AG04450 (cell line): ENCODE results near the gene CDH4. TPM values are rescaled to one million over a fixed set of nuclear protein-coding genes. Genes with fewer than 3 reads are reported as not detected.

ENCODE experiments used
- CTCF ChIA-PET: fragments of 300-600, 350-600 bp; formaldehyde crosslinking; extraction: SDS; loops from one replicate; lab custom pipeline; 2022; ENCODE audit warnings: antibody characterized with exemption, inconsistent platforms; lab: Charles Lee
- POLR2A ChIA-PET: fragments of 350-600 bp; formaldehyde crosslinking; extraction: SDS; loops from one replicate; lab custom pipeline; 2021; ENCODE audit warnings: antibody characterized with exemption, inconsistent platforms; lab: Yijun Ruan, JAX
- DNase-seq: peaks from one replicate; pipeline ENCODE4 v3.0.0-alpha.2; 2011; ENCODE audit warnings: low read depth, low spot score
- H3K27ac ChIP-seq: one replicate; pipeline ENCODE4 v1.5.1; 2012; ENCODE audit warnings: low read depth, low read length, control low read depth
- H3K27me3 ChIP-seq: one replicate; pipeline ENCODE4 v1.6.0; 2012; ENCODE audit warnings: low read length; ENCODE audit not compliant: control insufficient read depth, insufficient read depth
- H3K4me3 ChIP-seq: 2 replicates; pipeline ENCODE4 v1.5.1; 2011; ENCODE audit warnings: mild to moderate bottlenecking, low read depth, low read length, control low read depth
- H3K9me3 ChIP-seq: 2 replicates; pipeline ENCODE4 v1.5.1; 2012; ENCODE audit warnings: low read length; ENCODE audit not compliant: control insufficient read depth, insufficient read depth
- CTCF ChIP-seq: IDR thresholded peaks from 2 replicates; pipeline ENCODE4 v1.5.1; 2011; ENCODE audit warnings: low read depth, low read length, control low read depth, inconsistent platforms
- polyA plus RNA-seq: library from polyadenylated mRNA; depleted of rRNA; stranded (reverse); fragments of >200 nt; gene quantifications from 2 replicates; pipeline ENCODE4 v1.2.3, GENCODE V29; 2011

CDH4 gene
- polyA plus RNA-seq, 1 experiment: 1.6 TPM

DNA sequence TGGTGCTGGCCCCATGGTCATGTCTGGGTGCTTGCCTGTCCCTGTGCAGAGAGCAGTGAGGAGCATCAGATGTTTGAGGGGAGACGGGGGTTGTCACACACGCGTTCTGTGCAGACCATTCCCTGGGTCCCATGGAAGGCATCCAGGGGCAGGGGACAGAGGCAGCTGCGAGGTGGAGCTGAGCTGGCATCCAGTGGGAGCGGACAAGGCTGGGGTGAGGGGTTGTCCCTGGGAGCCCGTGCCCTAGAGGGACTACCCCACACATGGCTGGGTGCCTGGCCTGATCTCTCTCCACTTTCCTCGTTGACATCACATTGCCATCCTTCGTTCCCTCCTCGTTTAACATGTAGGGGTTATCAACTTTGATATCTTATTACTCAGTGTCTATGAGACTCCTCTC lies 331.3 kb downstream of the CDH4 start:
- peaks cover 4% of the 10 kb centered on the region for H3K27me3 ChIP-seq
- no peak for DNase-seq
- no peak overlapping the region for H3K4me3 ChIP-seq
- TF ChIP-seq CTCF: no peak
- ChIA-PET POLR2A (no interaction called here), CTCF (no interaction called here)
- H3K9me3 ChIP-seq: no peaks in the 10 kb centered on the region; the same call in 1 of the 2 replicates
- H3K27ac ChIP-seq: no peak overlapping the region

DNA sequence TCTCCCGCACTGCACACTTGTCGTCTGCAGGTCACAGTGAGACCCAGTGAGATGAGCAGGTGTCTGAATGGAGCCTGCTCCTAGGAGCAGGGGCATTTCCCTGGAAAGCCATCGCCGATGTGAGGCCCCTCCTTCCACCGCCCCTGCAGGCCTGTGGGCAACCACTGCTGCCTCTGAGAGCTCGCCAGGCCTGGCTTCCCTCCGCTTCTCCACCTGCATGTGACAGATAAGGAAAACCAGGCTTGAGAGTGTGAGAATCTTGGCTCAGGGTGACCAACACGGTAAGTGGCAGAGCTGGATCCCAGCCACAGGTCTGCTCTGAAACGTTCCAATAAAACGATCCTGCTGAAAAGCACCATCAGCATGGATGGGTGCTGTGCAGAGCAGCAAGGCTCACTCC lies 332.8 kb downstream of the CDH4 start:
- Histone ChIP-seq H3K9me3 (no peaks in the 10 kb centered on the region; the same call in 1 of the 2 replicates), H3K4me3 (no peak overlapping the region), H3K27me3 (peaks cover 4% of the 10 kb centered on the region), H3K27ac (no peak overlapping the region)
- TF ChIP-seq CTCF: no peak
- no peak for DNase-seq
- ChIA-PET POLR2A (no interaction called here), CTCF (interaction anchor here (0.9 kb wide), 1 partner anchor 312 kb away, joined by 3 read pairs; no protein-coding TSS in a partner anchor)

DNA sequence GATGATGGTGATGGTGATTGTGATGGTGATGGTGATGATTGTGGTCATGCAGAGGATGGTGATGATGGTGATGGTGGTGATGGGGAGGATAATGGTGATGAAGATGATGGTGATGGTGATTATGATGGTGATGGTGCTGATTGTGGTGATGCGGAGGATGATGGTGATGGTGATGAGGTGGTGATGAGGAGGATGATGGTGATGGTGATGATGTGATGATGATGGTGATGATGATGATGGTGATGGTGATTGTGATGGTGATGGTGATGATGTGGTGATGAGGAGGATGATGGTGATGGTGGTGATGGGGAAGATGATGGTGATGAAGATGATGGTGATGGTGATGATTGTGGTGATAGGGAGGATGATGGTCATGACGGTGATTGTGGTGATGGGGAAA lies 333.7 kb downstream of the CDH4 start:
- no peak for DNase-seq
- Histone ChIP-seq H3K27me3 (peaks cover 4% of the 10 kb centered on the region), H3K27ac (no peak overlapping the region), H3K4me3 (no peak overlapping the region), H3K9me3 (no peaks in the 10 kb centered on the region; the same call in 1 of the 2 replicates)
- ChIA-PET POLR2A (no interaction called here), CTCF (no interaction called here)
- TF ChIP-seq CTCF: no peak

- ChIA-PET POLR2A (no interaction called here), CTCF (no interaction called here)
- no peak overlapping the region for H3K4me3 ChIP-seq
- no peak overlapping the region for H3K27ac ChIP-seq
- H3K9me3 ChIP-seq: peaks cover 4% of the 10 kb centered on the region
- no peak for TF ChIP-seq CTCF
- no peak for DNase-seq
- H3K27me3 ChIP-seq: peaks cover 4% of the 10 kb centered on the region
Measured at GRCh38 chr20:61587036-61587435, 335.0 kb downstream of the CDH4 start.

- POLR2A ChIA-PET: no interaction called here
- no peak for TF ChIP-seq CTCF
- Histone ChIP-seq H3K27me3 (peaks cover 4% of the 10 kb centered on the region), H3K27ac (peak overlapping the region; percentile 72), H3K4me3 (no peak overlapping the region), H3K9me3 (peaks cover 12% of the 10 kb centered on the region)
- CTCF ChIA-PET: no interaction called here
- no peak for DNase-seq
Measured at GRCh38 chr20:61587681-61588289, 335.7 kb downstream of the CDH4 start.
